Thymus (tissue), 11 donors: Measurements from ENCODE around the gene SLC15A4. TPM values are rescaled to one million over a fixed set of nuclear protein-coding genes. Genes with fewer than 3 reads are reported as not detected.

Experiments
- DNase-seq, 9 donors: peaks; one replicate each; pipeline ENCODE4 v3.0.0-alpha.2; 2013; ENCODE audit warnings: low spot score in 9 of 9, low read depth in 6 of 9, missing footprints in 1 of 9
- H3K27ac ChIP-seq, 2 donors: one replicate each; pipeline ENCODE4 v1.5.1; 2013; ENCODE audit warnings: control low read depth in 1 of 2, low read depth in 1 of 2, low read length in 1 of 2, mild to moderate bottlenecking in 1 of 2, moderate library complexity in 1 of 2
- H3K27me3 ChIP-seq, 2 donors: one replicate each; pipeline ENCODE4 v1.5.1; 2013; ENCODE audit warnings: low read length in 1 of 2; ENCODE audit not compliant: control insufficient read depth in 2 of 2, insufficient read depth in 1 of 2
- H3K36me3 ChIP-seq, 2 donors: one replicate each; pipeline ENCODE4 v1.5.1; 2013; ENCODE audit warnings: low read length in 1 of 2, mild to moderate bottlenecking in 1 of 2, moderate library complexity in 1 of 2; ENCODE audit not compliant: control insufficient read depth in 2 of 2, insufficient read depth in 2 of 2
- H3K4me1 ChIP-seq, 2 donors: one replicate each; pipeline ENCODE4 v1.5.1; 2013; ENCODE audit warnings: low read length in 2 of 2; ENCODE audit not compliant: control insufficient read depth in 2 of 2, insufficient read depth in 2 of 2
- H3K4me3 ChIP-seq, 2 donors: one replicate each; pipeline ENCODE4 v1.5.1; 2013; ENCODE audit warnings: low read length in 2 of 2, control low read depth in 1 of 2, mild to moderate bottlenecking in 1 of 2
- H3K9me3 ChIP-seq, 2 donors: one replicate each; pipeline ENCODE4 v1.5.1; 2013; ENCODE audit warnings: low read length in 1 of 2, mild to moderate bottlenecking in 1 of 2; ENCODE audit not compliant: control insufficient read depth in 2 of 2, insufficient read depth in 1 of 2
- WGBS: extraction: QIAGEN DNeasy Blood & Tissue Kit; methylation state at CpG from one replicate; pipeline ENCODE4 v1.1.7; 2013; 5-methylcytosine and 5-hydroxymethylcytosine counted together
- polyA plus RNA-seq: library from polyadenylated mRNA; stranded (reverse); fragments of 200-250 nt; gene quantifications from one replicate; pipeline ENCODE4 v1.2.3, GENCODE V29; 2013
- total RNA-seq: library from RNA; stranded (reverse); fragments of 120-200 nt; gene quantifications from one replicate; pipeline ENCODE4 v1.2.4, GENCODE V29; 2013
- donor health status: healthy.

Gene SLC15A4
- total and polyA plus RNA-seq, 2 donors = 13.4 to 24.7 TPM

DNA sequence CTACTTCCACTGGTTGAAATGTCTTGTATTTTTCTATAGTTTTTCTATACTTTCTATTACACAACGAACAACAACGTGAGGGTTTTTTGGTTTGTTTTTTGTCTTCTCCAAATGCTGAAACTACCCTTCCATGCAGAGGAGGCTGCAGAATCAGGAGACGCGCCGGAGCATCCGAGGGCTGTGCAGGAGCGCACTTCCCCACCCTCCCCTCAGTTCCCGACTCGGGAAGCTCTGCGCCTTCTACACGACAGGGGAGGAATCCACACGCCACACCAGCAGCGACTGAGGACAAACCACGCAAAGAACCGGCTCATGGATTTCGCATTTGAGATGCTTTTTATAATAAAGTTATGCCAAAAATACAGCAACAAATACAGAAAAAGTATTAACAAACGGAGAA is 30.9 kb downstream of the SLC15A4 start:
- DNase-seq = no peak
- 99% methylated on average over 17 of the region's 17 CpGs for WGBS

DNA sequence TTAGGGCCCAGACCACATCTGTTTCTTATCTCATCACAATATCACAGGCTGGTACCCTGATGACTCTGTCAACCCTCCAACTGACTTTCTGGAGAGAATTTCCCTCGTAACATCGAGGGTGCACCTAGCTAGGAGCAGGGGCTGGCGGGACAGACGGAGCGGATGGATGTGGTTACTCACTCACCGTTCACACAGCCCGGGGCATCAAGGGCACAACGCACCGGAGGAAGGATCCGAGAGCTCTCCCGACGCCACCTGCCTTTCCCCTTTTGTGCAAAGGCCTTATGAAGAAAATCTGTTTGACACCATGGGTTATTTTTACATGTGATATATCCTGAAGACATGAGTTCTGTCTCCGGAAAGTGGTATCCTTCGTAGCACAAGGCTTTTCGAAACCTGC is 31.4 kb downstream of the SLC15A4 start:
- H3K4me1 ChIP-seq = peaks cover 8 to 22% of the 10 kb centered on the region in 2 donors
- H3K4me3 ChIP-seq = no peak overlapping the region
- DNase-seq = no peak
- WGBS = 94% methylated on average over 15 of the region's 15 CpGs
- H3K27me3 ChIP-seq = no peaks in the 10 kb centered on the region
- H3K27ac ChIP-seq = no peak overlapping the region
- no peaks in the 10 kb centered on the region for H3K9me3 ChIP-seq
- peaks cover 22 to 44% of the 10 kb centered on the region in 2 donors for H3K36me3 ChIP-seq

More for the DNA sequence above, 30.9 kb downstream of the SLC15A4 start:
- Histone ChIP-seq H3K9me3 (no peaks in the 10 kb centered on the region), H3K4me1 (peaks cover 8 to 22% of the 10 kb centered on the region in 2 donors), H3K36me3 (peaks cover 25 to 49% of the 10 kb centered on the region in 2 donors), H3K27me3 (no peaks in the 10 kb centered on the region), H3K4me3 (no peak overlapping the region), H3K27ac (no peak overlapping the region)

DNA sequence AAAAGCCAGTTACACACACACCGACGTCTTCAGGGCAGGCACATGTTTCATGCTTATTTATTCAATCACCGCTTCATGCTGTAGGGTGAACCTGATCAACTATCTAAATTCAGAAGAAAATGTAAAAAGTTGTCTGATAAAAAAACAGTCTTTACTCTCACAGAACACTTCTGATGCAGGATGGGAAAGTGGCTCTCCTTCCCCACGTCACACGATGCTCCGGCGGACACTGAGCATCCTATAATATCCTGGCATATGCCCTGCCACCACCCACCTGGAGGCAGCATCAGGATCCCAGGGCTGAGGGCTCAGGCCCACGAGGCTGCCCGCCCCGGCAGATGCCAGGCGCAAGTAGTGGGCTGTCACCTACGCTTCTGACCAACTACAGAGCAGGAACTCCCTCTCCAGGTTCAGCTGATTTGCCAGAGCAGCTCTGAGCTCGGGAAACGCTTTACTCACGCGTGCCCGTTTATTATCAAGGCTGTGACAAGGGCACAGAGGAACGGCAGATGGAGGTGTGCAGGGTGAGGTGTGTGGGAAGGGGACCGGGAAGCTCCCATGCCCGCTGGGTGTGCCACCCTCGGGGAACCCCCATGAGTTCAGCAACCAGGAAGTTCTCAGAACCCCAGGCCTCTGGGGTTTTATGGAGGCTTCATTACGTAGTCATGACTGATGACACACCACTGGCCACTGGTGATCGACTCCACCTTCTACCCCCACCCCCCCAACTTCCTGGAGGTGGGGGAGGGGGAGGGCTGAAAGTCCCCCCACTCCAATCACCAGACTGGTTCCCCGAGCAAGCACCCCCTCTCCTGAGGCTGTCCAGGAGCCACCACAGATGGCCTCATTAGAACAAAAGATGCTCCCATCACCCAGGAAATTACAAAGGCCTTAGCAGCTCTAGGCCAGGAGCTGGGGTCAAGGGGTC is 32.1 kb downstream of the SLC15A4 start:
- no peaks in the 10 kb centered on the region for H3K9me3 ChIP-seq
- 93% methylated on average over 24 of the region's 24 CpGs for WGBS
- H3K4me3 ChIP-seq = no peak overlapping the region
- no peak for DNase-seq
- H3K27me3 ChIP-seq = no peaks in the 10 kb centered on the region
- peaks cover 8 to 20% of the 10 kb centered on the region in 2 donors for H3K4me1 ChIP-seq
- H3K36me3 ChIP-seq = peaks cover 18 to 37% of the 10 kb centered on the region in 2 donors
- H3K27ac ChIP-seq = no peak overlapping the region

DNA sequence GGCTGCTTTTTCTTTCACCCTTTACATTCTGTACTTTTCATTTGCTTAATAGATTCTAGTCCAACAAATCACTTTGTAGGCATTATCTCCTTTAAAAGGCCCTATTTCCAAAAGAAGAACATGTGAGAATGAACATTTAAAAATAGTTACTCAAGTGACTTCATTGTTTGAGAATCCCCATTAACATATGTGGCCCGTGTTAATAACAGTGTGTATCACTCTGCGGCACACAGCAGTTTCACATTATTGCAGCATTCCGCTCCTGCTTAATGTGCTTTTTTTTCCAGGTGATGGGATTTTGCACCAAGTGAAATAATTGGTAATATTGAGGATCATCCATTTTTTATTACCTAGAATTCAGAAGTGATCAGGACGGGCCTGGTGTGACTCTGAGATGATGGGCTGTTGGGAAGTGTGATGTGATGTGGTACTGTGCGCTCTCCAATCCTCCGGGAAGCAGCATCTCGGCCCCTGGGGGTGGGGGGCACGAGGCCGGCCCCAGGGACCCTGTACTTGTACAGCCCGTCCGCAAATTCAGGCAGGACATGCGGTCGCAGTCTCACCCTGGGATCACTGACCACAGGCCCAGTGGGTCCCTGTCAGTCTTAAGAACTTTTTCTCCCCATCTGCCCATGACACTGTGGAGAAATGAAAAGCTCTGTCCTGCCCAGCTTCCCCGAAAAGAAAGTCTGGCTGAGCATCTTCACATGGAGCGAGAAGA is 32.9 kb downstream of the SLC15A4 start:
- no peak for DNase-seq
- H3K27me3 ChIP-seq = no peaks in the 10 kb centered on the region
- H3K9me3 ChIP-seq = no peaks in the 10 kb centered on the region
- H3K4me3 ChIP-seq = no peak overlapping the region
- H3K36me3 ChIP-seq = peaks cover 16 to 34% of the 10 kb centered on the region in 2 donors
- WGBS = 98% methylated on average over 15 of the region's 15 CpGs
- no peak overlapping the region for H3K27ac ChIP-seq
- peaks cover 8 to 16% of the 10 kb centered on the region in 2 donors for H3K4me1 ChIP-seq

DNA sequence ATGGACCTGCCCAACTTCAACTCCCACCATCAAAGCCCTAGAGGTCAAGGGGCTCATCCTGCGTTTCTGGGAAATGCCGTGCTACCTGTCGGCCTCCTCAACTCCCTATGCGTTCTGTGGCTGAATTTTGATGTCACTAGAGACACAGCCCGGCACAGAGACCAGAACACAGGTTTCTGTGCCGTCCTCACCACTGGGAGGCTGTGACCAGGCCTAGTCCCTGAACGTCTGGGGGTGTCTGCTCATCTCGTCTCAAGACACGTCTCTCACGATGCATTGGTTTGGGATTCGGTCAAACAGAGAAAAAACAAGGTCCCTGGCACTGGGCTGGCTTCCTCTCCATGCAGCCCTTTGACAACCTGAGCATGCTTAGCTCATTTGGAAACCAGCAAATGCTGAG is 33.5 kb downstream of the SLC15A4 start:
- Histone ChIP-seq H3K36me3 (peaks cover 12 to 28% of the 10 kb centered on the region in 2 donors), H3K27ac (no peak overlapping the region), H3K4me1 (peaks cover 4 to 12% of the 10 kb centered on the region in 2 donors), H3K27me3 (no peaks in the 10 kb centered on the region), H3K9me3 (no peaks in the 10 kb centered on the region), H3K4me3 (no peak overlapping the region)
- DNase-seq = no peak
- 93% methylated on average over 11 of the region's 11 CpGs for WGBS

DNA sequence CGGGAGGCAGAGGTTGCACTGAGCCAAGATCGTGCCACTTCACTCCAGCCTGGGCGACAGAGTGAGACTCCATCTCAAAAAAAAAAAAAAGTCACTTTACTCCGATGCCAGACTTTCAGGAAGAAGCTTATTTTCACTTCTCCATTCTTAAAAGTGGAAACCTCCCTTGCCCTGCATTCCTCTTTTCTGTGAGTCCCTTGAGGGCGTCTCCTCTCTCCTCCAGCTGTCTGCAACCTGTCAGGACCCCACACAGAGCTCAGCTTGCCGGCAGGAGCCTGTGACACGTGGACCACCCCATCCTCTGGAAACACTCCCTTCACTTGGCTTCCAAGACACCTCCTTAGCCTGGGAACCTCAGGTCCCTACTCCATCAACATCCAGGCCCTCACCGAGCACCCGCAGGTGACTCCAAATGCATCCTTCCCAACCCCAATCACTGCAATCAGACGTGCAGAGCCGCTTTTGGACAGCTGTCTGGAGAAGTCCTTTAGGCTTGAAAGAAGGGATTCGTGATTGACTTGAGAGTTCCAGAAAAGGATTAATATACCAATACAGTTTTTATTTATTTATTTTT is 34.3 kb downstream of the SLC15A4 start:
- Histone ChIP-seq H3K27me3 (no peaks in the 10 kb centered on the region), H3K4me3 (no peak overlapping the region), H3K9me3 (no peaks in the 10 kb centered on the region), H3K27ac (no peak overlapping the region), H3K36me3 (peaks cover 12 to 26% of the 10 kb centered on the region in 2 donors), H3K4me1 (peaks cover 0 to 8% of the 10 kb centered on the region in 2 donors)
- no peak for DNase-seq
- 53% methylated on average over 12 of the region's 12 CpGs for WGBS

DNA sequence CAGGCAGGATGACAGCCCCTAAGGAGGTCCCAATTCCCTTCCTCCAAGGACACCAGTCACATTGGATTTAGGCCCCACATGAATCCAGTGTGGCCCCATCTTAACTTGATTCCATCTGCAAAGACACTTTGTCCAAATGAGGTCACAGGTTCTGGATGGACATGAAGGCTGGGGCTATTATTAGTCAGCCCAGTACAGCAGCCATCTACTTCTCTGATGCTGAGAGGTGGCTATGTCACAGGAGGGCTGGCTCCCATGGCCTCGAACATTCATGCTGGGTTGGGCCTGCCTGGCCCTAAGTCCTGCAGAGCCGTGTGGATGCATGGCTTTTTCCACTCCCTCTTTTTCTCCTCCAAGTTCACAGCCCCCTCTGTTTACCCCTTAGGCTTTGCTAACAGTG is 35.9 kb downstream of the SLC15A4 start:
- Histone ChIP-seq H3K27ac (no peak overlapping the region), H3K36me3 (peaks cover 7 to 20% of the 10 kb centered on the region in 2 donors), H3K9me3 (no peaks in the 10 kb centered on the region), H3K4me1 (no peaks in the 10 kb centered on the region), H3K4me3 (no peak overlapping the region), H3K27me3 (no peaks in the 10 kb centered on the region)
- DNase-seq = no peak
- 96% methylated on average over 2 of the region's 2 CpGs for WGBS

DNA sequence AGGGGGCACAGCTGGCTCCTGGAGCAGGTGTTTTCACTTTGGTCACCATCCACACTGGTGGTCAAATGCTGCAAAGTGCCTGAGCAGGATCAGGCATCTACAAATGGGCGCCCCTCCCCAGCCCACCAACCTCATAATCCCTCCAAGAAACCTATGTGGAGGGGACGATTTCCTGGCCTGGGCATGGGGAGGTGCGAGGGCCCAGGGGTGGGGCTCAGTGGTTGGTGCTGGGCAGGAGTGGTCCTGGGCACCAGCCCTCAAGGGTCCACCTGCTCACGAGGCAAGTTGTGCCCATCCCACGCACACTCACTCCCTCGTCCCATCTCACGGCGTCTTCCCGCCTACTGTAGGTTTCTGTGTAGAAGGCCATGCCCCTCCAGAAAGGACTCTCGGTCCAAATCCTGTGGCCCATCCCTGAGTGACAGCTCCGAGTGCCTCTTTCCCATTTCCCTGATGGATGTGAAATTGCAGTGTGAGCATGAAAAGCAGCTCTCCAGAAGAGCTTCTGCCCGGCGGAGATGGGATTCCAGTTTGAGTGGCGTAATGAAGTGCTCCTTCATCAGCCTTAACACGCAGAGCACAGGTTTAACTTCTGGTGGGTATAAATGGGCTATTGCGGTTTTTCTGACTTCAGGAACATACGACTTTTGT is 36.9 kb downstream of the SLC15A4 start:
- H3K27me3 ChIP-seq = no peaks in the 10 kb centered on the region
- H3K36me3 ChIP-seq = peaks cover under 1 to 11% of the 10 kb centered on the region in 2 donors
- H3K4me1 ChIP-seq = no peaks in the 10 kb centered on the region
- WGBS = 93% methylated on average over 17 of the region's 17 CpGs
- H3K4me3 ChIP-seq = no peak overlapping the region
- no peak overlapping the region for H3K27ac ChIP-seq
- no peaks in the 10 kb centered on the region for H3K9me3 ChIP-seq
- DNase-seq = no peak
